IPS DF 4.7 (cell line): ENCODE results near the gene PTPRN2.

ENCODE experiments used
- DNase-seq: peaks from one replicate; pipeline ENCODE4 v3.0.0-alpha.2; 2013; ENCODE audit warnings: low spot score; ENCODE audit errors: extremely low read depth

PTPRN2 gene

DNA sequence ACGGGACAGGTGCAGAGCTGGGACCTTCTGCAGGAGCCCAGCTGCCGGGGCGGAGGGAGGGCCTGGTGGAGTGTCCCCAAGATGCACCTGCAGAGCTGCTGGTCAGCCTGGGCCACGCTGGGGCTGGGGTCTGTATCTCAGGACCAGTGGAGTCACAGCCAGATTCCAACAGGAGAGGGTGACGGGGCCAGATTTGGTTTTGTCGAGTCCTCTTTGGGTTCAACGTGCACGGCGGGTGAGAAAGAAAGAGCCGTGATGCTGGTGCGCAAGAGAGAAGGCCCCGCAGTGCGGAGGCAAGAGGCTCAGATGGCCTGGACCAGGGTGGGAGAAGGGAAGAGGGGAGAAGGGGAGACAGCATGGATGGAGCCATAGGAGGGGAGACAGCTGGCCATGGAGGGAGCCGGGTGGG is 462.9 kb downstream of the PTPRN2 start:
- DNase-seq: no peak

DNA sequence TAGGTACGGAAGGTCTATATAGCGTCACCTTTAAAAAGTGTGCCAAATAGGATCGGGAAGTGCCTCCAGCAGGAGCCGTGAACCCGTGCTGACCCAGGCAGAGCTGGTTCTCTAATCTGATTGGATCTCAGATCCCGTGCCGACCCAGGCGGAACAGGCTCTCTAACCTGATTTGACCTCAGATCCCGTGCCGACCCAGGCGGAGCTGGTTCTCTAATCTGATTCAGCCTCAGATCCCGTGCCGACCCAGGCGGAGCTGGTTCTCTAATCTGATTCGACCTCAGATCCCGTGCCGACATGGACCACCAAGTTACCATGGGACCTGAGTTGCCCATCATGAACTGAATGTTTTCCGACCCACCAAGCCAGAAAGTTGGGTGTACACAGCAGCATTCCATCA is 463.9 kb downstream of the PTPRN2 start:
- DNase-seq: no peak

DNA sequence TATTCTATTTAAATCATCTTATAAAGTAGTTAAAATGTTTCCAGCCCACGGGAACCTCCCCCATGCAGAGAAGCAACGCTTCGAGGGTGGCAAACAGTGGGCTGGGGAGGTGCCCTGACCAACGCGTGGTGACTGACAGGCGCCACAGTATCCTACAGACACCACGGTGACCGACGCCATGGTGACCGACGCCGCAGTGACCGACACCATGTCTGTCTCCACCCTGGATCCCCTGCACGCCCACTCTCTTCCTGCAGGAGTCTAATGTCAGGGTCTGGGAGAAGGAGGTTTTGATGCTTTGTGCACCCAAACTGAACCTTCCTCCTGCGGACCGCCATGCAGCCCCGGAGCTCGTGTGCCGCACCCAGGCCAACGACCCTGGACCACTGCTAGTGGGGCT is 464.4 kb downstream of the PTPRN2 start:
- DNase-seq: no peak

DNA sequence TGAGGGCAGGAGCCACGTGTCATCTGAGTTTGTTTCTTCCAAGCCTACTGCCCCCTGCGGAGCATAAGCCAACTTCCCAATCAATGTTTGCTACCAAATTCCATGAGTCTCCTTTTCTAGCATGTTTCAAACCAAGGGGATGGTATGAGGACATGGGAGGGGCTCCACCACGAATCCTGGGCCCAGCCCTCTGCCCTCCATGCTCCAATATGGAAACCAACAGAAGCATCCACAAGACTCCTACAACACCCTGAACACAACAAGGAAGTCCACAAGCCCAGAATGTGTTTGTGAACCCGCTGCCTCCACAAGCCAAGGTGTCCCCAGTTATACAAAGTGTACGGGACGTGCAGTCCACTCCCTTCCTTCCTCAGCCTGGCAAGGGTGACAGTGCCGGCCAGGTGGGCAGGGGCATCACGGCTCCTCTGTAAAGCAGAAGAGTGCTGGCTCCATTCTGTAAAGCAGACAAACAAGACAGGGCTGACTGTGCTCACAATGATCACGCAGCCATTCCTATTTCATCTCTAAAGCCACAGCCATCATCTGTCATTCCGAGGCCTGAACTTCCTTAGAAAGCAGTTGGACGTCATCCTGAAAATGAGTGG is 466.1 kb downstream of the PTPRN2 start:
- DNase-seq: no peak

DNA sequence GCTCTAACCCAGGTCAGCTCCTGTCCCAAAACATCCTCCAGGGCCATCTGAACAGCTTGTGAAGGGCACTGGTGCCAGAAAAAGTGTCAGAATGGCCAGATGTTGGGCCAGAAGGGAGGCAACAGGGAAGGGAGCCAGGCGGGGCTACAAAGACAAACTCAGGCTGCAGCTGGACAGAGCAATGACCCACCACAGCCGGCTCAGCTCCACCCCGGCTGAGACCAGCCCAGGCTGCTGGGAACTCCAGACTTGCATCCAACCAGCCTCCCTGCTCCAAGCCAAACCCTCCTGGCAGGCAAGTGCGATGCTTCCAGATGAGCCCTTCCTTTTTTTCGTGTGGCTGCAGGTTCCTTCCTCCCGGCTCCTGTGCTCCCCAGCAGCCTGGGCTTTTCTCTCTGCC is 466.9 kb downstream of the PTPRN2 start:
- DNase-seq: no peak

DNA sequence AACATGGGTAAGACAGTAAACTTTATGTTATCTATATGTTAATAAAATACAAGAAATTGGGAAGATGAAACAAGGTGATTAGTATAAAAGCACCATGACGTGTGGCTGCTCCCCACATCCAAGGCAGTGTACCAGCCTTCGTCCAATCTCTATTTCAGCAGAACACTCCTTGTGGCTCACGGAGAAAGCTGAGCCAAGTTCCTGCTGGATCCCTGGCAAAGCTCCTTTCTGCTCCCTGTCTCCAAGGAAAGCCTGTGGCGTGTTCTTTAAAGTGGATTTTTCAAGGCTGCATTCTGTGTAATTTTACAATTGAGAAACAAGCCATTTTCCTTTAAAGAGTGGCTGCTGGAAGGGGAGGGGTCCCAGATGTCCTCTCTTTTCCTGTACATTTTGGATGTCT is 467.3 kb downstream of the PTPRN2 start:
- no peak for DNase-seq

DNA sequence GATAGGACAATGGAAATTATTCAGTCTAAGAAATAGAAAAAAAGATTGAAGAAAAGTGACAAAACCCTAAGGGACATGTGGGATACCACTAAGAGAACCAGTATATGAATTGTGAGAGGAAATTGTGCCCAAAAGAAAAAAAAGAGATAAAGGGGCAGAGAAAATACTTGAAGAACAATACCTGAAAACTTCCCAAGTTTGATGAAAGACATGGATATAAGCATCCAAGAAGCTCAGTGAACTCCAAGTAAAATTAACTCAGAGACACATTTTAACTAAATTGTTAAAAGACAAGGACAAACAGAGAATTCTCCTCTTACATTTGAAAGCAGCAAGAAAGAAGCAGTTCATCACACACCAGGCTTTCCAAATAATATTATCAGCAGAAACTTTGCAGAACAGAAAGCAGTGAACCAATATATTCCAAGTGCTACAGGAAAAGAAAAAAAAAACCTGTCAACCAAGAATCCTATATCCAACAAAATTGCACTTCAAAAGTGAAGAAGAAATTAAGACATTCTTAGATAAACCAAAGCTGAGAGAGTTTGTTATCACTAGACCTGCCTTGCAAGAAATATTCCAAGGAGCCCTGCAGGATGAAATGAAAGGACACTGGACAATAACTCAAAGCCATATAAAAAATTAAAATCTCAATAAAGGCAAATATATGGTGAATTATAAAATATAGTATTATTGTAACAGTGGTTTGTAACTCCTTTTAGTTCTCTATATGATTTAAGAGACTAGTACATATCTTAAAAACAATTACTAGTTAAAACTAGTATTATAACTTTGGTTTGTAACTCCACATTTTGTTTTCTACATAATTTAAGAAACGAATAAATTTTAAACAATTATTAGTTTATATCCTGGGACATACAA is 470.0 kb downstream of the PTPRN2 start:
- DNase-seq: no peak

DNA sequence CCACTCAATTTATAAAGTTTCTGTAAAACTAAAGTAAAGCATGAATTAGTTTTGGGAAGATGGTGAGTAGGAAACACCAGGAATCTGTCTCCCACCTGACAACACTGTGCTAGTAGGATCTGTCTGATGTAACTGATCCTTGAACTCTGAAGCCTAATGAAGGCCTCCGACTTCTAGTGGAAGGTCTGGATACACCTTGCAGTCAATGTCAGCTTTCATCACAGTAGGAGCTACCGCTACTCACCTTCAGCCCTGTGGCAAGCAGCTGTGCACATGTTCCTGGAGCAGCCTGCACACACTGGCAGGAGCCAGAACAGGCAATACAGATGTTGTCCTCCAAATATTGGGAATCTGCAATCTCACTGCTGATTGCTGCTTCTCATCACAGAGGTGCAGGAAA is 471.4 kb downstream of the PTPRN2 start:
- DNase-seq: no peak

DNA sequence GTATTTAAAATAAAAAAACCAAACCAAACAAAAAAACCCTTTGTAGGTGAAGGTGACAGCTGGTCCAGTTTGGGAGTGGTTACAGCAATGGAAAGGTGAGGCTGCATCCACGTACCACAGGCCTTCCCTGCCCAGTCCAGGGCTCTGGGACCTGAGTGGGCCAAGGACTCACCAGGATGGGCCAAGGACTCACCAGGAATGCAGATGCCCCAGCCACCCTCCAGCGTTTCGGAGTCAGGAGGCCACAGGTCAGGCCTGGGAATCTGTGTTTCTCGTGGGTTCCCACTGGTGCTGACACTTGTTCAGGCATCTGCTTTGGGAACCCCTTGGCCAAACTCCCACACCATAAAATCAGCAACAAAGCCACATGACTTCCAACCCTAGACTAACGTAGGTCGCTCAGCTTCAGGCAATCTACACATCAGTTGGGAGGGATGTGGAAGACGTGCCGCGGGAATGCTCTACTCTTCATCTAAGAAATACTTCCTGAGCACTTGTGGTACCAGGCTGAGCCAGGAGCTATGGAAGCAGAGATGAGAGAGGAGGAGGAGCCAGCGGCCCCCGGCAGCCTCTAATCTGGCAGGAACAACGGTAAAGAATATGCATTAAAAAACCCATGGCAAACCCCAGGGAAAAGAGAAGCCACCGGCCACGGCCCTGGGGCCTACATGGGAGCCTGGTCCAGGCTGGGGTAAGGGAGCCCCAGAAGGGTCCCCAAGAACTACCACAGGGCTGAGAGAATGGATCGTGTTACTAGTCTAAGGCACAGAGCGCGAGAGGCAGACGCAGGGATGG is 473.4 kb downstream of the PTPRN2 start:
- DNase-seq: no peak

DNA sequence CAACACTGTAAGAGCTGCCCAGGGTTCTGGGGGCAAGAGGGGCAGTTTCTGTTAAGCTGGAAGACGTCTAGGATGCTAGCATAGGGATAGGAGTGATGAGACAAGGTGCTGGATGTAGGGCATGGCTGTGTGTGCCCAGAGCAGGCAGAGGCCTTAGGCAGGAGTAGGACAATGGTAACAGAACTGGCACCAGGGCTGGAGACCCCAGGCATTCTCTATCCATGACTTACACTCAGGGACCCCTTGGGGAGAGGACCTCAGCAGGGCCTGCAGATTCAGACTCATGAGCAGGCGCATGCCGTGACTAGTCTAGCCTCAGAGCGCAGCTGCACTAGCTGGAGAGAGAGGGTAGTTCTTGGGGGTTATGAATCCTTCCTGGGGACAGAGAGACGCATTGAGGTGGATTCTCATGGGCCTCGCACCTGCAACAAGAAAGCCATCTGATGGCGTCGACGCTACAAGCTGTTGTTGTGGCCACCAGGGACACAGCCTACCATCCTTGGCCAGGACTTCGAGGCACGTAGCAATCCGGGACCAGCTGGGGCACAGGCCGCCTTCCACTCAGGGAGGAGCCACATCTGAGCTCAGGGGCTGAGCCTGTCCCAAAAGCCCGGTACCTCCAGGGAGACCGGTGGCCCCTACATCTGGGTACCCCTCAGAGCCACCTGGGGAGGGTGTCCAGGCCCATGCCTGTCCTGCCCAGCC is 474.1 kb downstream of the PTPRN2 start:
- no peak for DNase-seq

DNA sequence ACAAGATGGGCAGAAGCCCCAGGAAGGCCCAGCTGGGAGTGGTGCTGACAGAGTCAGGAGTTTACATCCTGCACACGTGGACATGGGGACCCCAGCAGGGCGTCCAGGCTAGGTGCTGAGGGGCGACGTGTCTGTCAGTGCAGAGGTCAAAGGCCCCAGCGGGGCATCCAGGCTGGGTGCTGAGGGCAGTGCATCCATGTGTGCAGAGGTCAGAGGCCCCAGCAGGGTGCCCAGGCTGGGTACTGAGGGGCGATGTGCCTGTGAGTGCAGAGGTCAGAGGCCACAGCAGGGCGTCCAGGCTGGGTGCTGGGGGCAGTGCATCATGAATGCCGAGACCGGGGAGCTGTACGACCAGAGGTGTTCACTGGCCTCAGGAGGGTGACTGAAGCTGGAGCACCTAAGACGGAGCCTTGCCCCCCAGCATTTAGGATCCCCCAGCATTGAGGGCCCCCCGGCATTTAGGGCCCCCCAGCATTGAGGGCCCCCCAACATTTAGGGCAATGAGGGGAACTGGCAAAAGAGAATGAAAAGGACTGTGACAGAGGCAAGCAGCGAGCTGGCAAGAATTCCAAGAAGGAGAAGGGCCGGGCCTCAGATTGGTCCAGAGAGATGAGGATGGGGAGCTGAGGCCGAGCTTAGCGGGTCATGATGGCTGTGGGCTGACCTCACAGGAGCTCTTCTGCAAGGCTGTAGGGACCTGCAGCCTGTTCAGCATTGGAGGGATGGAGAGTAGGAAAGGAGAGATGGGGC is 474.9 kb downstream of the PTPRN2 start:
- no peak for DNase-seq

DNA sequence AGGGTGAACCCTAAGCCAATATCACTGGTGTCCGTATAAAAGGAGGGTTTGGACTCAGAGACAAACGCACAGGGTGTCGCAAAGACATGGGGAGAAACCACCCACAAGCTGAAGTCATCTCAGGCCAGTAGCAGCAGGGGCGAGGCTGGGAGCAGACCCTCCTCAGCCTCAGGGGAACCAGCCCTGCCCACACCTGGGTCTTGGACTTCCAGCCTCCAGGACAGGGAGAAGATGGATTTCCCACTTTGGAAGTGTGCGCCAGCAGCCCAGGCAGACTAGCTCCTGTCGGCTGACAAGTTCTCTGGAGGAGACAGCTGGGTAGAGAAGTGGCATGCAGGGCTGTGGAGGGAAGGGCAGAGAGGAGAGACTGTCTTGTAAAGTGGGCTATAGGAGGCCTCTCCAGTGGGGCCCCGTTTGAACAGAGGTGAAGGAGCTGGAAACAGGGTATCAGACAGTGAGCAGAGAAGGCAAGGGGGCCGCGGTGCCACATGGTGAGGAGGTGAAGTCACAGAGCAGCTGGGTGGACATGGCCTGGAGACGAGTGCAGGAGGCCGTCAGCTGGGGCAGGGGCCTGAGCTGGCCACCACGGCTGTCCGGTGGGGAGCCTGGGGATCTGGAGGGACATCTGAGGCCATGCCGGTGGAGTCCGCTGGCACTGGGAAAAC is 475.6 kb downstream of the PTPRN2 start:
- DNase-seq: no peak

DNA sequence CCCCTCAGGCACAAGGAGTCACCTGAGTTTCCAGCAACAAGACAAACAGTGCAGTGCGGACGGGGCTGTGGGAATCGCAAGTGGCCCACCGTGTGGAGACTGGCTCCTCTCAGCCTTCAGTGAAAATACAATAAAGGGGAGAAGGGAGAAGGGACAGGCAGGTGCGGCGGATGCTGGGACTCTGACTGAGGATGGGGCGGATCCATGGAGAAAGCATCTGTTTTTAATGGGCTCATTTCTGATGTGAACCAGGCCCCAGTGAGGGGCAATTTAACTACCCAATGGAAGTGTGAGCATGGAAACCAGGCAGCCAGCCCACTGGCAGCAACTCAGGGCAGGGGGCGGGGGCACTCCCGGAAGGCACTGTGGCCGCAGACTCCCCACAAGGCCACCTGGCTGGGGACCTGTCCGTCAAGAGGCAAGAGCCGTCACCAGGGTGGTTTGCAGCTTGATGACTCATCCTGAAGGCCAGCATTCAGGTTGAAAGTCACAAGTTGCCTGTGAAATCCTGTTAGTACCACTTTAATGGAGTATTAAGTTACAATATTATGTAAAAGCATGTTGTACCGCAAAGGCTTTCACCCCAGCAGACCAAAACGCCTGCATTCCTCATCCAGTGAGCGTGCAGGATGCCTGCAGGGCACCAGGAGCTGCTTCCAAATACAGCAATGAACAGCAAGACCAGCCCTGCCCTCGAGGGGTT is 476.4 kb downstream of the PTPRN2 start:
- no peak for DNase-seq

DNA sequence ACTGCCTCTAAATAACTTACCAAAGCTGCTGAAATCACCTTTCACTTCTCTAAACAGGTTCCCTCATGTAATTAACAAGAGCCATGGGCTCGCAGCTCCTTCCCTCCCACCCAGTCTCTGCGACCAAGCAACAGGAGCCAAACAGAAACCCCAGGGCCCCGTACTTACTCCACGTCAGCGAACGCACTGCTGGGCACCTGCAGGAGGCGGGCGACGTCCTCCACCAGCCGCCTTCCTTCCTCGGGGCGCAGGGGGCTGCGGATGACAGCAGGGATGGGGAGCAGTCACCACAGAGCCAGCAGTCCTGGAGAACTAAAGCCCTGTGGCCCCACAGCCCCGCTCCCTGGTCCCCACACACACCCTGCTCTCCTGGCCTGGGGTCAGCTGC is 477.0 kb downstream of the PTPRN2 start:
- DNase-seq: no peak

DNA sequence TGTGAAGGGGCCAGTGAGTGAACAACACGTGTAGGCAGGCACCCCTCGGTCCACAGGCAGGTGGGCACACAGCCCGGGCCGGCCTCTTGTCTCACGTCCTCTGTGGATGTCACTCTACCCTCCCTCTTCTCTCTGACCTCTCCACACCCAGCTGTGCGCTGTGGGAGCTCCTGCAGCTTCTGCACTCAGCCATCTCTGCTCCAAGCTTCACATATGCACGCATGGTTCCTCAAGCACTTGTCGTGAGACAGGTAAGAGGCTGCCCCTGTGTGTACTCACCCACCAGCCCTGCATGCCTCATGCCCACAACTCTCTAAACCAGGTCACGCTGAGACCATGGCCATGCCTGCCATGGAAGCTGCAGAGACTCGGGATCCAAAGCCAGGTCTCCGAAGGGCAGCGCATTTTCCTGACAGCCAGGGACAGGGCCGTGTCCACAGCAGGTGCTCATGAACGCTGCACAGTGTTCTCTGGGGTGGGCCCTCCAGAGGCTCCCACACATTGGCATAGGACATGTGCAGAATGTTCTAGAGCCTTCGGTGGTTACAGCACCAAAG is 477.5 kb downstream of the PTPRN2 start:
- DNase-seq: no peak

DNA sequence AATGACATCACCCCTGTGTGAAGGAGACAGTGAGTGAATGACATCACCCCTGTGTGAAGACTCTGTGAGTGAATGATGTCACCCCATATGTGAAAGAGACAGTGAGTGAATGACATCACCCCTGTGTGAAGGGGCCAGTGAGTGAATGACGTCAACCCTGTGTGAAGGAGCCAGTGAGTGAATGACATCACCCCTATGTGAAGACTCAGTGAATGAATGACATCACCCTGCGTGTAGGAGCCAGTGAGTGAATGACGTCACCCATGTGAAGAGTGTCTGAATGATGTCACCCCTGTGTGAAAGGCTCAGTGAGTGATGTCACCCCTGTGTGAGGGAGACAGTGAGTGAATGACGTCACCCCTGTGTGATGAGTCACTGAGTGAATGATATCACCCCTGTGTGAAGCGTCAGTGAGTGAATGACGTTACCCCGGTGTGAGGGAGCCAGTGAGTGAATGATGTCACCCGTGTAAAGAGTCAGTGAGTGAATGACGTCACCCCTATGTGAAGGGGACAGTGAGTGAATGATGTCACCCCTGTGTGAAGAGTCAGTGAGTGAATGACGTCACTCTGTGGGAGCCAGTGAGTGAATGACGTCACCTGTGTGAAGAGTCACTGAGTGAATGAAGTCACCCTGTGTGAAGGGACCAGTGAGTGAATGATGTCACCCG is 478.1 kb downstream of the PTPRN2 start:
- no peak for DNase-seq

DNA sequence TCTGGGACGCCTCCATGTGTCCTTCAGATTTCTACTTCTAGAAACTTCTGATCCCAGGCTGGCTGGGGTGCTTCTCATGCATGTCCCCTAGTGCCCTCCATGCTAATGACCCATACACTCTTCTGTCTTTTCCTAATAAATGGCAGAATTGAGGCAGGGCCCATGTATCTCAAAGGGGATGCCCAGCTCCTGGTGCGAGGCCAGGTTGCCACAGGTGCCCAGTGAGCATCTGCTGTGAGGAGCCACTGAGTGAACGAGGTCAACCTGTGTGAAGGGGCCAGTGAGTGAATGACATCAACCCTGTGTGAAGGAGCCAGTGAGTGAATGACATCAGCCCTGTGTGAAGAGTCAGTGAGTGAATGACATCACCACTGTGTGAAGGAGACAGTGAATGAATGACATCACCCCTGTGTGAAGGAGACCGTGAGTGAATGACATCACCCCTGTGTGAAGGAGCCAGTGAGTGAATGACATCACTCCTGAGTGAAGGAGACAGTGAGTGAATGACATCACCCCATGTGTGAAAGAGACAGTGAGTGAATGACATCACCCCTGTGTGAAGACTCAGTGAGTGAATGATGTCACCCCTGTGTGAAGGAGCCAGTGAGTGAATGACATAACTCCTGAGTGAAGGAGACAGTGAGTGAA is 478.9 kb downstream of the PTPRN2 start:
- DNase-seq: no peak

DNA sequence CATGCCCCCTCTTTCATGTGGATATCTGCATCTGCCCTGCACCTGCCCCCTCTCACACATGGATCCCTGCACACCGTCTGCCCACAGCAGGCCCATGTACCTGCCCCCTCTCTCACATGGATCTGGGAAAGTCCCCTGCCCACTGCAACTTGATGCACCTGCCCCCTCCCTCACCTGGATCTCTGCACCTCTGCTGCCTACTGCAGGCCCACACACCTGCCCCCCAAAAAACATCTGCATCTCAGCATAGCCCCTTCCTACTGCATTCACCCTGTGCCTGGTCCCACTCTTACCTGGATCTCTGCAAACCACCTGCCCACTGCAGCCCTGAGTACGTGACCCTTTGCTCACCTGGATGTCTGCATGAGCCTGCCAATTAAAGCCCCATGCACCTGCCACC is 479.8 kb downstream of the PTPRN2 start:
- no peak for DNase-seq
